CD4-positive, alpha-beta T cell treated with Interleukin-15 for 1 hour (primary cell): ENCODE data around the gene CCDC97.
A peak's percentile ranks its signal among the peaks of the same experiment; 100 is the strongest.

Experiments used
- DNase-seq: peaks from one replicate; pipeline ENCODE4 v3.0.0-alpha.2; 2020

Gene CCDC97

DNA sequence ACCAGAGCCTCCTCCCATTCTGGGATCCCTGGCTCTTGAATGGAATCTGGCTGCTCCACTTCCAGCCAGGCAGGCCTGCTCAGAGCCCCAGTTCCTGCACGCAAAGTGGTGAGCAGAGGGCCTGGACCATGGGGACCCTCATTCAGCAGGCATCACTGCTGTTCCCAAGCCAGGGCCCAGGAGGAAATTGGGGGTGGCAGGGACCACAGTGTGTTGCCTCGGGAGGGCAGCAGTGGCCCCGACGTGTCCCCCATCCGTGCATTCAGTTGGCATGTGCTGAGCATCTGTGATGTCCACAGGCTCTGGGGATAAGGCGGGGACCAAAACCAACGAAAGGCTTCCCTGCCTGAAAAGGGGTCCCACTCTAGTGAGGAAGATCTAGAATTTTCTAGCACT, 11.2 kb downstream of the CCDC97 start:
- DNase-seq: no peak

DNA sequence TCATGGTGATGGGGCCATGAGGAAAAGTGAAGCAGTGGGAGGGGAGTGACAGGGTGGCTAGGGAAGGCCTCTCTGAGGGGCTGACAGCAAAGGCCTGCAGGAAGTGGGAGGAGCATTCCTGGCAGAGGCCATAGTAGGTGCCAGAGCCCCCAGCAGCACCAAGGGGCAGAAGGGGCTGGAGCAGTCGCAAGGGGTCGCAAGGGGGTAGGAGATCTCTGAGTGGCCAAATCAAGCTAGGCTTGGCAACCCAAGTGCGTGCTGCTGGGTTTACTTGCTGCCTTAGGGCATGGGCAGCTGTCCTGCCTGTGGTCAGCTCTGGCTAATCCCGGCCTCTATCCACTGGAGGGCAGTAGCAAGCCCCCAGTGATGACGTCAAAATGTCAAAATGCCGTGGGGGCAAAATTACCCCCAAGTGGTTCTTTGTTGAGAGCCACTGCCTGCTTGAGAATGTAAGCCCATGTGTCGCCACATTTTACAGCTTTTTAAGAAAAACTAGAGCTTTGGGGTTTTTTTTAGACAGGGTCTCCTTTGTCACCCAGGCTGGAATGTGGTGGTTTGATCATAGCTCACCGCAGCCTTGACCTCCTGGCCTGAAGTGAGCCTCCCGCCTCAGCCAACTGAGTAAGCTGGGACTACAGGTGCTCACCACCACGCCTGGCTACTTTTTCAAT, 11.8 kb downstream of the CCDC97 start:
- no peak for DNase-seq

GRCh38 chr19:41322451-41322850, 12.5 kb downstream of the CCDC97 start:
- no peak for DNase-seq

GRCh38 chr19:41323023-41323422, 13.1 kb downstream of the CCDC97 start:
- DNase-seq: no peak

DNA sequence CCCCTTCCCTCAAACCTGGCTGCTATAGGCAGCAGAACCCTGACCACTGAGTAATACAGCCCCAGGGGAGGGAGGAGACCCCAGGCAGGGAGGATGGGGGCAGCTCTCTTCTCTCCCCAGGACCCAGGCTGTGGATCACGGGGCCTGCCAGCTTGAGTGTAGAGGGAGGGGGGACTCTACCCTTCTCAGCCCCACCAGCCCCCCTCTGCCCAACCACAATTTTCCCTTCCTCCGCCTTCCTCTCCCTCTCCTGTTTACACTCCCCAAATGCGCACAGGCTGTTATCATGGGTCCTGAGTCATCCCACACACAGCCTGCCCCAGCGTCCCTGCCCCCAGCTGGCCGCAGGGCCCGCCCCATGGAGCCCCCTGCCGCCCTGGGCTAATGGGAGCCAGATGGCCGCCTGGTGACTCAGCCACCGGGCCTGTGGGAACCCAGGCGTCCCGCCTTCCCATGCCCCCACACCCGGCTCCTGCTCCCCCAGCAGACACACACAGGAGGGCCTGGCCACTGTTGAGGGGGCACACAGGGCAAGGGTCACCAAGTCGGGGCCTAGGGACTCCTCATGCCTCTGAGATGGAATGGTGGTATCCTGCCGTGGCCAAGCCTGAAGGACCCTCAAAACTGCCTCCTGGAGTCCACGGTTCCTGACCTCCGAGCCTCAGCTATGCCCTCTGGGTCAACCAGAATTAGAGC, 13.6 kb downstream of the CCDC97 start:
- peak; percentile 54 for DNase-seq

DNA sequence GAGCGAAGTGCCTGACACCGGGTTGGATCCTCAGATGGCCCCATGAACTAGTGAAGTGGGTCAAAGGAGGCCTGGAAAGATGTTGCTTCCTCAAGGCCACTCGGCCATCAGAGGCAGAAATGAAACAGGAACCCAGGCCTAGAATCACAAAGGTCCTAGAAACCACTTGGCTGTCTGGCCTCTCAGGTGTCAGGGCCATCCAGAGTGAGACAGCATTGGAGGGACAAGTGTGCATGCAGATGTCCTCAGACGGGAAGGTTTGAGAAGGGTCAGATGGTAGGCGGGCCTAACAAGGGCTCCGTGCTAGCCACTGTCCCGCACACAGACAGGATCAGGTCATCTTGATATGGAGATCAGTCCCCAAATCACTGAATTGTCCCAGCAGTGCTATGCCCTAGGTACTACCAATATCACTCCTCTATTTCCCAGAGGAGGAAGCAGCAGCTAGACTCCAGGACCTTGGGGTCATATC, 14.3 kb downstream of the CCDC97 start:
- no peak for DNase-seq

GRCh38 chr19:41324921-41325639, 15.1 kb downstream of the CCDC97 start:
- DNase-seq: peak; percentile 45

DNA sequence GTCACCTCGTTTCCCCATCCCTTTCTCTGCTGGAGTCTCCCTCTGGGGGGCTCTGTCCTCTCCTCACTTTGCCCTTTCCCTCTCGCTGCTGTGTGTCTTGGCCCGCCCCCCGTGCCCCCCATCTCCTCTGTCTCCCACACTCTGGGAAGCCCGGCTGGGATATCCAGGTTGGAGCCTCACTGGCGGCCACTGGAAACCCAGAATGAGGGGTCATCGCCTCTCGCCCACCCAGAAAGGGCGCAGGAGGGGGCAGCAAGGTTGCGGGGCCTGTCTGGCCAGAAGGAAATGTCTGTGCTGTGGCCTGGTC, 15.6 kb downstream of the CCDC97 start:
- DNase-seq: no peak

- DNase-seq: peak; percentile 61
Observed at GRCh38 chr19:41325947-41326706, 16.2 kb downstream of the CCDC97 start.

DNA sequence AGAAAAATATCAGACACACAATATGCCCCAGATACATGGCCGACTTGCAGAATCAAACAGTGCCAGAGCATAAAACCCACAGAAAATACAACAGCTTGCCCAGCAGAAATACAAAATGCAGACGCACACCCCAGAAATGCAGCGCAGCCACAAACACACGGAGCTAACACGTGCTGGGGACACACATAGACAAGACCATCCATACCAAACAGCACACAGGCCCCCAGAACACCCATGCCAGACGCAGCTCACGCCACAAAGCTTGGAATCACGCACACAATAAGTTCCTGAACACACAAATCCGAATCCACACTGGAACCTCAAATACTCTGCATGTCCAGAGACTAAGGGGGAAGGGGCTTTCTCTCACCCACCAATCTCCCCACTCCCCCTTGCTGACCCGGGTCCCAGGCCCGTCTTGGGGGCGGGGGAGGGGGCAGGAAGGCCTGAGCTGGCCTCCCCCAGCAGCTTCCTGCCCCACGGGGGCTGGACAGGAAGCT, 17.2 kb downstream of the CCDC97 start:
- DNase-seq: no peak

GRCh38 chr19:41327576-41328156, 17.7 kb downstream of the CCDC97 start:
- peak; percentile 91 for DNase-seq

DNA sequence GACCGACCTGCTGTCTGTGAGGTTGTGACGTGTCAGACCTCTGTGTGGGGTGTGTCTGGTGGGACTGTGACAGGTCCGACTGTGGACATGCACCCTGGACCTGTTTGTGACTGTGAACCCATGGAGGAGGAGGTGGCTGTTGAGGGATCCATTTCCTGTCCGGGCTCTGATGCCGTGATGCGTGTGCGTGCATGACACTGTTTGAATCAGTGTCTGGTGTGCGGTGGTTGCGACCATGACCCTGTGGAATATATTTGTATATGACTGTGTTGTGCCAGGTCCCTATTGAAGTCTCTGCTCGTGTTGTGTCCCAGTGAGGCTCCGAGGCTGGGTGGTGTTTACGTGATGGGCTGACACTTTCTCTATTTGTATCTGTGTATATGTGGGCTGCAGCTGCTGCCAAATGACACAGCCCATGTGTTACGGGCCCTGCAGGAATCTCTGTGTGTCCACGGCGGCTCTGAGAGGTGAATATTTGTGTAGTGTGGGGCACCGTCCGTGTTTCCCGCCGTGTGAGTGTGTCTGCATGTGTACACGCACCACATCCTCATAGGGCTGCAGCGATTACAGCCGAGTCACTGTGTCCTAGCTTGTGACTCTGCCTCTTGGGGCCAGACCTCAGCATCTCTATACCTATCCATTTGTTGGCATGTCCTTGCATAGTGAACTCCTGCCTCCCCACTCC, 18.3 kb downstream of the CCDC97 start:
- no peak for DNase-seq

GRCh38 chr19:41328842-41329225, 18.9 kb downstream of the CCDC97 start:
- peak; percentile 55 for DNase-seq

DNA sequence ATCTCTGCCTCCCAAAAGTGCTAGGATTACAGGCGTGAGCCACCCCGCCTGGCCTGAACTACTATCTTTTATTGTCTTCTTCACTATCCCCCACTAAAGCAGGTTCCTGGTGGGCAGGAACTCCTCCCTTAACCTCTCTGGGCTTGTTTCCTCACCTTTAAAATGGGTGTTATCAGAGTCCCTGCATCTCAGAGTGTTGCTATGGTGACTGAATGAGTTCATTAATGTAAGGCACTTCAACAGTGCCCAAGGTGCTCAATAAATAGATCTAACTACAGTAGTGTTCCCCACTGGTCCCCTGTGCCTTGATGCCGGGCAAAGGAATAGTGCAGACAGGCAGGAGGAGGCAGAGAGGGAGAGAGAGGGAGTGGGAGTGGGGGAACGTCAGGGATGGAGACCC, 20.5 kb downstream of the CCDC97 start:
- no peak for DNase-seq

GRCh38 chr19:41330946-41331678, 21.1 kb downstream of the CCDC97 start:
- DNase-seq: no peak

DNA sequence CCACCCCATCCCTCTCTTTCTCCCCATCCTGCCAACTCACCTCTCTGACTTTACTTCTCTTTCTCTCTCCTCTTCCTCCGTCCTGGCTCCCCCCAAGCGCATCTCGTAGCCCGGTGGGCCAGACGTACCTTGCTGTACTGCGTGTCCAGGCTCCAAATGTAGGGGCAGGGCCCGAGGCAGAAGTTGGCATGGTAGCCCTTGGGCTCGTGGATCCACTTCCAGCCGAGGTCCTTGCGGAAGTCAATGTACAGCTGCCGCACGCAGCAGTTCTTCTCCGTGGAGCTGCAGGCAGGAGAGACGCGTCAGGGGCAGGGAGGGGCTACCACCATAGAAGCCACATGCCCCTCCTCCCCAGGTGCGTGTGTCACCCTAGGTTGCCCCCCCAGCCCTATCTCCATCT, 22.0 kb downstream of the CCDC97 start:
- no peak for DNase-seq

GRCh38 chr19:41332468-41332867, 22.5 kb downstream of the CCDC97 start:
- no peak for DNase-seq

DNA sequence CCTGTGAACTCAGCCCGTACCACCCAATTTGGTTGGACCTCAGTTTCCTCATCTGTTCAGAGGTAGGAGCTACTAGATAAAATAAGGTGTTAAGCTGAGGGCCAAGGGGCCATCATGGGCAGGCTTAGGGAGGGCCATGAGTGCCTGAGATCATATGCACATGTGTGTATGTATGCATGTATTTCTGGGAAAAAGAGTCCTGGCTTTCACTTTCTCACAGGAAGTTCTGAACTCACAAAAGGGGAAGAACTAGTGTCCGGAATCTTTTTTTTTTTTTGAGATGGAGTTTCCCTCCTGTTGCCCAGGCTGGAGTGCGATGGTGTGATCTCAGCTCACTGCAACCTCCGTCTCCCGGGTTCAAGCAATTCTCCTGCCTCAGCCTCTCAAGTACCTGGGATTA, 24.8 kb downstream of the CCDC97 start:
- DNase-seq: no peak

DNA sequence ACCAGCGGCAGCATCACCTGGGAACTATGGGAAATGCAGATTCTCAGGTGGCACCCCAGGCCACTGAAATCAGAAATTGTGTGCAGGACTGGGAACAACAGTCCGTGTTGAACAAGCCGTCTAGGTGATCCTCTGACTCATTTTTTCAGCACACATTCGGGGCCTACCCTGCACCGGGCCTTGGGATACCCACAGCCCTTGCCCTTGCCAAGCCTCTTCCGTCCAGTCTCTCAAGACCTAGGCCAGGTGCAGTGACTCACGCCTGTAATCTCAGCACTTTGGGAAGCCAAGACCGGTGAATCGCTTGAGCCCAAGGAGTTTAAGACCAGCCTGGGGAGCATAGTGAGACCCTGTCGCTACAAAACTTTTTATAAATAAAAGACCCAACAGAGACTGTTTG, 25.5 kb downstream of the CCDC97 start:
- no peak for DNase-seq

DNA sequence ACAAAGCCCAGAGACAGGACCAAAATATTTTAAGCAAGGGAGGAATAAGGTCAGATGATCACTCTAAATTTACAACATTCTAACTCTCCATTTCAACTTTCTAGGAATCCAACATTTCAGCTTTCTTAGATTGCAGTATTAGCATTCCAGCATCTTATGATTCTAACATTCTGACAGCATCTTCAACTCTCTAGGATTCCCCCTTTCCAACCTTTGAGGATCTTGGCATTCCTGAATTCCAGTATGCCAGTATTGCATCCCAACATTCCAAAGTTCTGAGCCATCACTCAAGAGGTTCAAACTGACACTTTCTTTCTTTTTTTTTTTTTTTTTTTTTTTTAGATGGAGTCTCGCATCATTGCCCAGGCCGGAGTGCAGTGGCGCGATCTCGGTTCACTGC, 30.0 kb downstream of the CCDC97 start:
- no peak for DNase-seq

- peak; percentile 49 for DNase-seq
Observed at GRCh38 chr19:41341669-41342490, 31.9 kb downstream of the CCDC97 start.
